Measurements from ENCODE around the gene SERPINA1.

- TF ChIP-seq CTCF (conservative IDR thresholded peaks at IDR 0.05 in 1 of 2, IDR thresholded peaks at IDR 0.05 in 1 of 2; ENCODE audit: extremely low read depth in 1 of 2, insufficient read depth in 1 of 2, low read depth in 1 of 2, low read length in 2 of 2) (no peak), EZH2 (IDR thresholded peaks at IDR 0.05; ENCODE audit: borderline replicate concordance, low read length) (no peak)
Observed at GRCh38 chr14:94401083-94401482, 12.7 kb upstream of the SERPINA1 start.
